OCI-LY1 (cell line): Measurements from ENCODE around the gene TRIM39.

Experiments used
- EZH2 ChIP-seq: fragments of 200-600 bp; sonication (generic), shearing (Covaris generic); IDR thresholded peaks from 2 replicates; pipeline ENCODE4 v1.8.0; 2017; ENCODE audit warnings: borderline replicate concordance, mixed run types, mild to moderate bottlenecking, antibody characterized with exemption, low read length, moderate library complexity, mixed read lengths
- TF ChIP-seq, protein P1 (sequence below): fragments of 200-600 bp; sonication (generic), shearing (Covaris generic); IDR thresholded peaks from 2 replicates; pipeline ENCODE4 v1.5.1; 2017; ENCODE audit warnings: mild to moderate bottlenecking, antibody characterized with exemption, low read length, moderate library complexity, mixed read lengths

DNA sequence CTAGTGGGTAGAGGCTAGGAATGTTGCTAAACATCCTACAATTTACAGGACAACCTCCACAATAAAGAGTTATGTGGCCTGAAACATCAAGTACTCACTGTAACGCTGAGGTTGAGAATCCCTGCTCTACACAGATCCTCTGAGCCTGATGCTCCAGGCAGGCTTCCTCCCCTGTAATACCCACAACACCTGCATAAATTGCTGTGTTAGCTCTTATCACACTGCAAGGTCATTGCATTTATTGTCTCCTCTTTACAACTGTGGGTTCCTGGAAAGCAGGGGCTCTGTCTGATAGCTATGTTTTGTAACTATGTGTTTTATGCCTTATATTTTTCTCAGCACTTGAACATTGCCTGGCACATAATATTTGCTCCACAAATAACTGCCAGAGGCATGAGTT is 29.8 kb downstream of the TRIM39 start:
- TF ChIP-seq, protein P1, sequence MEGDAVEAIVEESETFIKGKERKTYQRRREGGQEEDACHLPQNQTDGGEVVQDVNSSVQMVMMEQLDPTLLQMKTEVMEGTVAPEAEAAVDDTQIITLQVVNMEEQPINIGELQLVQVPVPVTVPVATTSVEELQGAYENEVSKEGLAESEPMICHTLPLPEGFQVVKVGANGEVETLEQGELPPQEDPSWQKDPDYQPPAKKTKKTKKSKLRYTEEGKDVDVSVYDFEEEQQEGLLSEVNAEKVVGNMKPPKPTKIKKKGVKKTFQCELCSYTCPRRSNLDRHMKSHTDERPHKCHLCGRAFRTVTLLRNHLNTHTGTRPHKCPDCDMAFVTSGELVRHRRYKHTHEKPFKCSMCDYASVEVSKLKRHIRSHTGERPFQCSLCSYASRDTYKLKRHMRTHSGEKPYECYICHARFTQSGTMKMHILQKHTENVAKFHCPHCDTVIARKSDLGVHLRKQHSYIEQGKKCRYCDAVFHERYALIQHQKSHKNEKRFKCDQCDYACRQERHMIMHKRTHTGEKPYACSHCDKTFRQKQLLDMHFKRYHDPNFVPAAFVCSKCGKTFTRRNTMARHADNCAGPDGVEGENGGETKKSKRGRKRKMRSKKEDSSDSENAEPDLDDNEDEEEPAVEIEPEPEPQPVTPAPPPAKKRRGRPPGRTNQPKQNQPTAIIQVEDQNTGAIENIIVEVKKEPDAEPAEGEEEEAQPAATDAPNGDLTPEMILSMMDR, result no peak
- TF ChIP-seq EZH2, result no peak
